GM18873 (cell line): ENCODE results near the gene PCNT.
A peak's percentile ranks its signal among the peaks of the same experiment; 100 is the strongest.

ENCODE experiments used
- ATAC-seq: cut with Tn5 transposase; IDR thresholded peaks from one replicate; pipeline ENCODE4 v1.9.1; 2021; ENCODE audit warnings: mild to moderate bottlenecking, moderate library complexity, moderate number of reproducible peaks; ENCODE audit not compliant: unreplicated experiment, low FRiP score

Gene PCNT

DNA sequence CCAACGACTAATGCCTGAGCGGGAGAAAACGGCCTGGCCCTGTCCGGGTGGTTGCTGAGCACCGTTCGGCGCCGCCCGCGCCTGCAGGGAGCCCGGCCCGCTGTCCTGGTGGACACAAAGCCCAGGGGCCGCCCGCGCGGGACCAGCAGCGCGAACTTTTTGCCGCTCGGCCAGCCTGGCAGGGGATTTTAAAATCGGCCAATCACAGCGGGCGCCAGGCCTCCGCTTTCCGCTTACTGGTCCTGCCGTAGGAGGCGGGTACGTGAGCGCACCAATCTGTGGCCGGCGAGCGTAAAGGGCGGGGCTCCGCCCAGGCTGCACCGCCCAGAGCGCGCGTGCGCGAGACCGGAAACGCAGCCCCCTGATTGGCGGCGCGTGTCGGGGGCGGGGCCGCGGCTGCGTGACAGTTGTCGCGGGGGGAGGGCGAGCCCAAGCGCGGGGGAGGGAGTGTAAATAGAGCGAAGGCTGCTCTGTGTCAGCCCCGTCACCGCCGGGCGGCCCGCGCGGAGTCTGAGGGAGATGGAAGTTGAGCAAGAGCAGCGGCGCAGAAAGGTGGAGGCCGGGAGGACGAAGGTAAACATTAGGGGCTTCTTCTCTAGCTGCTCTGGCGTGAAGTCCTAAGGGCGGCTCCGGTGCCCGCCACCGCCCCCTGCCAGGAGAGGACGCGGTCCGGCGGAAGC lies at the start of gene PCNT, which contains the start of gene C21orf58:
Gene PCNT, plus strand, starts transcription at position 447 of the 680 bp plus-strand sequence. Its CDS starts 73 bp downstream, at position 520.
Gene C21orf58, minus strand, starts transcription at position 161 of the 680 bp plus-strand sequence. CDS start 1,132 bp downstream, outside the sequence.
- peak; percentile 83 for ATAC-seq

GRCh38 chr21:46274797-46275390 lies 49.1 kb upstream of the PCNT start:
- ATAC-seq: no peak

DNA sequence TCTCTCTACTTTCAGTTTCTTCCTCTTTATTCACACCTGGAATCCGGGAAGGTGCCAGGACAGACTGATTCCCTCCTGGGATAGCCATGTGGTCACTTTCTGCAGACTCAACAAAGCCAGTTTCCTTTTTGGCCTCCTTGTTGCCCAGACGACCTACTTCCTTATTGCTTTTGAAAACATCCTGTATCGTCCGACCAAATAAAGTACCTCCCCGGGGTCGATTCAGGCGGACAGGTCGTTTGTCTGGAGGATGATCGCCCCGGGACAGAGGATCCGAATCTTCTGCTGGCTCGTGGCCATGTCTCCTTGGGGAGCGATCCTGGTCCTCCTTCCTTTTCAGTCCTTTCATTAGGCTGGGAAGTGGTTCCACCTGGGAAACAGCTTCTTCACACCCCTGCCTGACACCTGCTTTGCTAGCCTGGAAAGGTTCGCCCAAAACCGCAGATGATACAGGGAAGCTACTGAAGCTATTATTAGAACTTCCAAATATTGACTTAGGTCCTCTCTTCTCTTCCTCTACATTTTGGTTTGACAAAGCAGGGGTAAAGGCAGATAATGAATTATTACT lies 39.8 kb upstream of the PCNT start:
- no peak for ATAC-seq

DNA sequence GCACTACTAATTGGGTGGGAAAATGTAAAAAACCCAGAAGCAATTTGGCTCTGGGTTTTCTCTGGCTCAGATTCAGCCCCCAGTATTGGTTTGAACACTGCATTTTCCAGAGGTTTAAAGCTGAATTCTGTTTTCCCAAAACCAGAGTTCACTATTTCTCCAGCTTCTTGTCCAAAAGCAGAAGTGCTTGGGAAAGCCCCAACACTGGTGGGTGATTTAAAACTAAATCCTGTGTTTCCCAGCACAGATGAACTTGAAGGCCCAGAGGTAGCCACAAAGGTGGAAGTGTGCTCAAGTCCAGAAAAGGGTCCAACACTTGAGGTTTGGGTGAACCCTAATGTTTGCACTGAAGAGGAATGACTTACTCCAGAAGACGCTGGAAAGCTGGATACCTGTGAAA lies 39.2 kb upstream of the PCNT start:
- ATAC-seq: no peak

DNA sequence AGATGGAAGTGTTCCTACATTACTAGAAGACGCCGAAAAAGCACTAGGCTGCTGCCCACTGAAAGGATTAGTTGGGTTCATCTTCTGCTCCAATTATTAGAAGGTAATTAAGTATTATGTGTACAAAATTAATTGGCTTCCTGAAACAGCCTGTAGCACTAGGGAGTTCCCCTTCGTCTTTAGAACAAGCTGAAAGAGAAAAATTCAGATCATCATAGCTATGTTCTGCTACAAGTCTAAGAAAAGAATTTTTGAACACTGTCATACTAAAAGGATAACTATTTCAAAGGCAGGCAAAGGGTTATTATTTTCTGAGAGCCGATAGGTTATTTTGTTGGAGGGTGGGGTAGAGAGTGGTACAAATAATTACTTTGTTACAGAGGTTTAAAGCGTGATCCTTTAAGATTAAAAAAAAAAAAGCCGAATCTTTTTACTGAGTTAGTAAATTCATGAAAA lies 38.7 kb upstream of the PCNT start, which contains the start of gene MCM3AP:
Gene MCM3AP, minus strand, starts transcription at position 406 of the 456 bp plus-strand sequence. Its CDS starts 325 bp downstream, at position 81.
- ATAC-seq: no peak

DNA sequence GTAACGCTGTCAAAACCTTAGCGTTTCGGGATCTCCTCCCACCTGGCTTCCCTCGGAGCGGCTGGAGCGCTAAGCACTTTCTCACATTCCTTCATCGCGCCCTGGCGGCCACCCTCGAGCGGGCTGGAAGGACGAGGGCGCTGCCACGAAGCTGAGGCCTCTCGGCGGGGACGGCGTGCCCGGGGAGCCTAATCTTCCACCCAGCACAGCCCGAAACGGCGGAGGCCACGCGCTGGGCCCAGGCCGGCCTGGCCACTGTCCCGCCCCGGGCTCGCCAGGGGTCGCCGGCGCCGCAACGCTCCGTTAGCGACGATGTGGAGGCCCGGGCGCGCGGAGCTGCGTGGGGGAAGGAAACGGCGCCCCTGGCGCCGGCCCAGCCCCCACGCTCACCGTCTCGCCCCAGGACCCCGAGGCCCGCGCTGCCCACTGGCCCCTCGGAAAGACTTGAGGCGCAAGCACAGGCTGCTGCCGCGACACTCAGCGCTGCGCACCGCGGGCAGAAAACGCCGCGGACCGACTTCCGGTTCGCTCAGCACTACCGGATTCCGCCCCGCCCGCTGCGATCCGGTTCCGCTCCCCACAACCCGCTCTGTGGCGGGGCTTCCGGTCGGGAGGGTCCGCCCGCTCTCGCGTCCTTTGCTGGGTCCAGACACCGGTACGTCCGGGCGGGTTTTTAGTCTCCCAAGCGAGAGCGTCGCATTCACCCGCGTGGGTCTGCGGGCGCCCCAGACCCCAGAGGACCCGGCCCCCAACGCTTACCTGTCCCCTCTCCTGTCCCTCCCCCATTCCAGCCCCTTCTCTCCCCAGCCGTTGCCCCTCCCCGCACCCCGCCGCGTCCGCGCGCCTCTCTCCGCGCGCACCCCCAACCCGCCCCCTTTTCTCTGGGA lies 38.0 kb upstream of the PCNT start, which contains the start of gene YBEY:
Gene YBEY, plus strand, starts transcription at position 582 of the 887 bp plus-strand sequence. CDS start 572 bp downstream, outside the sequence.
- ATAC-seq: peak; percentile 78

DNA sequence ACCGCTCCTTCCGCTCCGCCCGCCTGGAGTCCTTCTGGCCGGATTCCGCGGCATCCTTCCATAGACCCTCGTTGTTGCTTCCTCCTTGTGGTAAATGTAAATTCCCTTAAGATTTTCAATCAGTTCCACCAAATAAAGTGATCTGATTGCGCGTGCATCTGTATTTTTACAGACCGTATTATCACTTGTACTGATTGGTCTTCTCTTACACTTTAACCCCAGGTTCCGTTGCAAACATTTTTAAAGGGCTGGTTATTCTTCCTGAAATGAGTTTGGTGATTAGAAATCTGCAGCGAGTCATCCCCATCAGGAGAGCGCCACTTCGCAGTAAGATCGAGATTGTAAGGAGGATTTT lies 37.3 kb upstream of the PCNT start:
- no peak for ATAC-seq

- no peak for ATAC-seq
Measured at GRCh38 chr21:46287541-46287940, 36.4 kb upstream of the PCNT start.

DNA sequence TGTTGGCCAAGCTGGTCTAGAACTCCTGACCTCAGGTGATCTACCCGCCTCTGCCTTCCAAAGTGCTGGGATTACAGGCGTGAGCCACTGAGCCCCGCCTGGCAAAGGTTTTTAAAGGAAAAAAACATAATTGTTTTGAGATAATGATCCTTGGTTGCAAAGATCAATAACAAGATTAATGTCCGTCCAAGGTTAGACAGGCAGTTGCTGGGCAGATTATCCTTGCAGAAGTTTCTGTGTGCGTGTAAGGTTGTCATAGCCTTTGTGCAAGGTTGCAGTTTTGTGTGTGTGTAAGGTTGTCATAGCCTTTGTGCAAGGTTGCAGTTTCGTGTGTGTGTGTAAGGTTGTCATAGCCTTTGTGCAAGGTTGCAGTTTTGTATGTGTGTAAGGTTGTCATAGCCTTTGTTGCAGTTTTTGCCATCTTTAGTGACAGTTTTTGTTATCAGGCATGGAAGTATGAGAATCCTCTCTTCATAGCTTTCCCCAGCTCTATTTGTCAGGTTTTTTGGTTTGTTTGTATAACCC lies 34.2 kb upstream of the PCNT start:
- no peak for ATAC-seq

DNA sequence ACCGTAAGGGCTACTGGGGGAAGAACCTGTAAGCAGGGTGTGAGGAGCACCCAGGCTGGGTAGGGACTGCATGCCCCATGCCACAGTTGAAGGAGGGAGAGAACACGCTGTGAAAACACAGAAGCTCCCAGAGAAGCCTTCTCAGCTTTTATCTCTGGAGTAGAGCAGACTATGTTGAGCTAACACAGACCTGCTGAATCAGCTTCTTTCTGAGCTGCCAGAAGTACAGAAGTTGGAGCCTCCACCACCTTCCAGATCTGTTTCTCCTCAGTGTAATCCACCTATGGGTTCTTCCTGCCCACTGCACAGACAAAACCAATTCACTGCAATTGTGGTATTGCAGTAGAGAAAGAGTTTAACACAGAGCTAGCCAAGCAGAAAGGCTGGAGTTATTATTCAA lies 32.4 kb upstream of the PCNT start:
- ATAC-seq: no peak

- ATAC-seq: no peak
Measured at GRCh38 chr21:46294647-46295176, 29.2 kb upstream of the PCNT start.

DNA sequence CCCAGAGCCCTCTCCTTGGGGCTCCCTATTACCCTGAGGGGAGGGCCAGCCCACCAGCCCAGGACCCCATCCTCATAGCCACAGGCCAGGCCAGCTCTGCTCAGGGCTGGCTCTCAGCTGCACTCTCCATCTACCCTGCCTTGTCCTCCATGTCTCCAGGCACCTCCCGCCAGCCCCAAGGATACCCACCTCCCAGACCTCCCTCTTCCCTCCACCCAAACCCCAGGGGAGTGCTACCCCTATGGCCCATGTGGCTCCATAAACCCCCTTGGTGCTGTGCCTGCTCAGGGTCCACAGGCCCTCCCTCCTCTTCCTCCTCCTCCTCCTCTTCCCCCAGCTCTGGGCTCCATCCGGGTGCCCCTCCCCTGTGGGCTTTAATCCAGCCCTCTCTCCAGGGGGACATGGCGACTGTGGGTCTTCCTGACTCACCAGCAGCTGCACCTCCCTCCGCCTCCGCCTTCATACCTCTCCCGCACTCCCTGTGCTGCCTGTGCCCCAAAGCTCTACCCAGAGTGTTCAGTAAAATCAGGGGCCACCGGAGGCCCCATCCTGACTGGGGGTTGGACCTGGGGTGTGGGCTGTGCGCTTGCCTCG lies 28.7 kb upstream of the PCNT start:
- ATAC-seq: no peak

GRCh38 chr21:46295996-46296752 lies 27.8 kb upstream of the PCNT start:
- no peak for ATAC-seq

GRCh38 chr21:46297338-46298271 lies 26.4 kb upstream of the PCNT start:
- no peak for ATAC-seq

DNA sequence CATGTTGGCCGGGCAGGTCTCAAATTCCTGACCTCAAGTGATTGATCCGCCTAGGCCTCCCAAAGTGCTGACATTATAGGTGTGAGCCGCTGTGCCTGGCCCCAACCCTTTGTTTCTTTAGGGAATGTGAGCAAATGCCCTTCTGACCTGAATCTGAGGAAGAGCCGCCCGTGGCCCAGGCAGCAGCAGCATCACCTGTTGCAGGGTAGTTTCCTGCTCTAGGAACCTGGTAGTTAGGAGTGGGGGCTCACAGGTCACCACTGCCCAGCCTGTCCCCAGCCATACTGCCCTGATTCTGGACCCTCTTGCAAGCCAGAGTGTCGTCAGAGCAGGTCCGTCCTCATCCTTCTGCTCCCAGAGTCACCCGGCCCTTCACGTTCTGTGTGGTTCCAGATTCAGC lies 24.8 kb upstream of the PCNT start:
- no peak for ATAC-seq

DNA sequence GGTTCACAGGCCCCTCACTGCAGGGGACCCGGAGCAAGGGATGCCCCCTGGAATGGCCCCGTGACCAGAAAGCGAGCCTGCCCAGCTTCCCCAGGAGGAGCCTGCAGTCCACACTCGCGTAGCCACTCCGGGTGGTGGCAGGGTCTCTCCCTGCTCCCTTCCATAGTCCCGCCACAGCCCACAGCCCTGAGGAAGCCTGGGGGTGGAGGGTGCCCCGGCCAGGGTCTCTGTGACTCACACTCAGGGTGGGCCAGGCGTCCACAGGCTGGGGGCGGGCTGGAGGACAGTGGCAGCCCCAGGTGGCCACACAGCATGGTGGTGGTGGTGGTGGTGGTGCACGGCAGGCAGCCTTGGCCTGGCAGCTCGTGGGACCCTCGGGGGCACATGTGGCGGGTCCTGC lies 22.2 kb upstream of the PCNT start:
- ATAC-seq: no peak

GRCh38 chr21:46304437-46304836 lies 19.5 kb upstream of the PCNT start:
- no peak for ATAC-seq

GRCh38 chr21:46304955-46305354 lies 19.0 kb upstream of the PCNT start:
- ATAC-seq: no peak
